ENCODE measurements around the gene RIN3. TPM values are rescaled to one million over a fixed set of nuclear protein-coding genes. Genes with fewer than 3 reads are reported as not detected.

RIN3 gene
- total and polyA plus RNA-seq, 2 of the 4 experiments (the other 2 are of a cell fraction) = 2.5 to 11.1 TPM

- Histone ChIP-seq H2AK9ac (replicated peaks; ENCODE audit: low read depth, low read length, poor library complexity) (no peak overlapping the region), H3K27ac (ENCODE audit: insufficient read depth, low read length) (no peak overlapping the region), H3K4ac (ENCODE audit: low read depth, low read length) (no peak overlapping the region), H4K91ac (ENCODE audit: insufficient read depth, low read depth, low read length) (no peak overlapping the region), H3K4me1 (ENCODE audit: control insufficient read depth, insufficient read depth, low read length) (peaks cover 5% of the 10 kb centered on the region), H3K9me1 (ENCODE audit: insufficient read depth, low read length) (no peaks in the 10 kb centered on the region), H3K4me2 (ENCODE audit: low read depth, low read length) (no peak overlapping the region), H3K9ac (ENCODE audit: low read depth, low read length) (no peak overlapping the region), H2BK120ac (ENCODE audit: low read depth, low read length) (no peak overlapping the region), H4K8ac (ENCODE audit: low read depth in 2 of 2, low read length in 2 of 2) (no peak overlapping the region), H2BK5ac (ENCODE audit: low read depth, low read length, poor library complexity, severe bottlenecking) (no peak overlapping the region), H3K36me3 (ENCODE audit: control insufficient read depth, insufficient read depth, low read length) (no peaks in the 10 kb centered on the region), H3K23ac (ENCODE audit: low read depth, low read length) (no peak overlapping the region), H3K4me3 (ENCODE audit: insufficient read depth, low read depth, low read length) (no peak overlapping the region), H3K79me1 (ENCODE audit: low read depth in 1 of 2, low read length in 2 of 2) (no peaks in the 10 kb centered on the region), H4K20me1 (ENCODE audit: insufficient read depth, low read length) (no peaks in the 10 kb centered on the region), H2BK15ac (ENCODE audit: low read depth, low read length) (no peak overlapping the region), H2AK5ac (ENCODE audit: low read depth, low read length) (peak overlapping the region; percentile 51; the same call in 1 of the 2 replicates), H3K27me3 (ENCODE audit: control insufficient read depth, insufficient read depth, low read length) (no peaks in the 10 kb centered on the region), H3K56ac (ENCODE audit: extremely low read depth, insufficient read depth, low read length) (no peak overlapping the region), H3K14ac (replicated peaks; ENCODE audit: low read depth, low read length) (no peak overlapping the region), H3K9me3 (ENCODE audit: control insufficient read depth, insufficient read depth, low read length) (no peaks in the 10 kb centered on the region), H4K5ac (ENCODE audit: low read depth, low read length) (no peak overlapping the region), H2AFZ (replicated peaks; ENCODE audit: low read length, poor library complexity) (no peak overlapping the region), H3K18ac (ENCODE audit: low read depth, low read length) (no peak overlapping the region), H2BK20ac (ENCODE audit: low read depth, low read length) (no peak overlapping the region)
- dilution Hi-C loops (cut with HindIII; ENCODE audit: low sequenced_read_pairs, unreplicated experiment) = no loop called here
- ATAC-seq (ENCODE audit: low read depth) = no peak
- ChIA-PET POLR2A (ENCODE audit: unreplicated experiment) (no interaction called here), CTCF (no interaction called here)
- TF ChIP-seq MAFK (IDR thresholded peaks at IDR 0.05; ENCODE audit: low read depth, low read length) (no peak), USF2 (IDR thresholded peaks at IDR 0.05; ENCODE audit: low read depth, low read length) (no peak), MXI1 (IDR thresholded peaks at IDR 0.05; ENCODE audit: borderline replicate concordance, low read depth, low read length) (no peak), BHLHE40 (IDR thresholded peaks at IDR 0.05; ENCODE audit: low read depth, low read length) (no peak), CTCF (conservative IDR thresholded peaks at IDR 0.05; ENCODE audit: low read depth, low read length) (no peak), RFX5 (IDR thresholded peaks at IDR 0.05; ENCODE audit: low read depth, low read length) (no peak), CEBPB (IDR thresholded peaks at IDR 0.05; ENCODE audit: low read depth, low read length) (no peak), RAD21 (IDR thresholded peaks at IDR 0.05; ENCODE audit: low read length) (no peak), POLR2A (IDR thresholded peaks at IDR 0.05; ENCODE audit: low read depth, low read length) (no peak), FOS (IDR thresholded peaks at IDR 0.05; ENCODE audit: low read depth, low read length) (no peak), NFE2L2 (IDR thresholded peaks at IDR 0.05; ENCODE audit: low read depth, low read length) (no peak), MAZ (IDR thresholded peaks at IDR 0.05; ENCODE audit: borderline replicate concordance, low read depth, low read length) (no peak), SMC3 (IDR thresholded peaks at IDR 0.05; ENCODE audit: low read depth, low read length) (no peak)
- TF ChIP-seq, protein P1, sequence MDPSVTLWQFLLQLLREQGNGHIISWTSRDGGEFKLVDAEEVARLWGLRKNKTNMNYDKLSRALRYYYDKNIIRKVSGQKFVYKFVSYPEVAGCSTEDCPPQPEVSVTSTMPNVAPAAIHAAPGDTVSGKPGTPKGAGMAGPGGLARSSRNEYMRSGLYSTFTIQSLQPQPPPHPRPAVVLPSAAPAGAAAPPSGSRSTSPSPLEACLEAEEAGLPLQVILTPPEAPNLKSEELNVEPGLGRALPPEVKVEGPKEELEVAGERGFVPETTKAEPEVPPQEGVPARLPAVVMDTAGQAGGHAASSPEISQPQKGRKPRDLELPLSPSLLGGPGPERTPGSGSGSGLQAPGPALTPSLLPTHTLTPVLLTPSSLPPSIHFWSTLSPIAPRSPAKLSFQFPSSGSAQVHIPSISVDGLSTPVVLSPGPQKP (IDR thresholded peaks at IDR 0.05; ENCODE audit: borderline replicate concordance, low read depth, low read length) = no peak
- no peak for DNase-seq
- BruUV-seq (replicated peaks) = no TSS peak
- in situ Hi-C loops (cut with MboI; ENCODE audit: low sequenced_read_pairs) = no loop called here
- WGBS, 2 experiments (ENCODE audit: extremely low coverage in 2 of 2, insufficient read length in 1 of 2) = no CpG with 5 or more reads among the region's 6 CpGs
- intact Hi-C loops (cut with micrococcal nuclease) = no loop called here
Observed at GRCh38 chr14:92496191-92496857, 17.3 kb upstream of the RIN3 start.
